ENCODE results near the gene HGFAC.

GRCh38 chr4:3467601-3468031 lies 25.8 kb downstream of the HGFAC start:
- TF ChIP-seq CTCF (IDR thresholded peaks at IDR 0.05): no peak
- no peak for TF ChIP-seq POLR2A (IDR thresholded peaks at IDR 0.05)
- no peak for TF ChIP-seq EP300 (IDR thresholded peaks at IDR 0.05)

All from ovary (tissue), 3 donors.